NT2/D1 (cell line): ENCODE data around the gene RICTOR.

ENCODE experiments used
- SUZ12 ChIP-seq: IDR thresholded peaks from 2 replicates; pipeline ENCODE4 v1.6.1; 2011; ENCODE audit not compliant: insufficient read length, insufficient read depth; ENCODE audit errors: extremely low read depth
- YY1 ChIP-seq: IDR thresholded peaks from 2 replicates; pipeline ENCODE4 v1.6.1; 2011; ENCODE audit not compliant: insufficient read length, insufficient read depth
- ZNF274 ChIP-seq: IDR thresholded peaks from 2 replicates; pipeline ENCODE4 v1.6.1; 2011; ENCODE audit warnings: mild to moderate bottlenecking, low read depth, low read length

DNA sequence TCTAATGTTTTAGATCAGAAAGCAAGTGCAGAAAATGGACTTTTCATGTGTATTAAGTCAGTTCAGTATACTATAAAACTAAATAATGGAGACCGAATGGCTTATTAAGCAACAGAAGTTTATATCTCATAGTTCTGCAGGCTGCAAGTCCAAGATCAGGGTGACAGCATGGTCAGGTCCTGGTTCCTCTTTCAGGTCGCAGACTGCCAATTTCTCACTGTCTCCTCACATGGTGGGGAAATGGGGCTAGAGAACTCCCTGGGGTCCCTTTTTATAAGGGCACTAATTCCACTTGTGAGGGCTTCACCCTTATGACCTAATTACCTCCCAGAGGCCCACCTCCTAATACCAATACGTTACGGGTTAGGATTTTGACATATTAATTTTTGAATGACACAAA, 48.7 kb downstream of the RICTOR start:
- no peak for TF ChIP-seq YY1
- no peak for TF ChIP-seq SUZ12
- no peak for TF ChIP-seq ZNF274
